ENCODE measurements around the gene ITGB3. TPM values are rescaled to one million over a fixed set of nuclear protein-coding genes. Genes with fewer than 3 reads are reported as not detected.

Gene ITGB3
- total and polyA plus RNA-seq, 9 of the 15 experiments (the other 6 are each of a cell fraction or from before 2014, with no cell fraction given) = 0.08 to 2.6 (median 0.62) TPM; not detected in 1

GRCh38 chr17:47218896-47219430 lies 34.7 kb upstream of the ITGB3 start (continued):
- TF ChIP-seq MEIS2 (IDR thresholded peaks at IDR 0.05; ENCODE audit: partially characterized antibody) = peak; percentile 76
- TF ChIP-seq ZNF384 (IDR thresholded peaks at IDR 0.05; ENCODE audit: low read depth, low read length) = no peak
- TF ChIP-seq, protein P1, sequence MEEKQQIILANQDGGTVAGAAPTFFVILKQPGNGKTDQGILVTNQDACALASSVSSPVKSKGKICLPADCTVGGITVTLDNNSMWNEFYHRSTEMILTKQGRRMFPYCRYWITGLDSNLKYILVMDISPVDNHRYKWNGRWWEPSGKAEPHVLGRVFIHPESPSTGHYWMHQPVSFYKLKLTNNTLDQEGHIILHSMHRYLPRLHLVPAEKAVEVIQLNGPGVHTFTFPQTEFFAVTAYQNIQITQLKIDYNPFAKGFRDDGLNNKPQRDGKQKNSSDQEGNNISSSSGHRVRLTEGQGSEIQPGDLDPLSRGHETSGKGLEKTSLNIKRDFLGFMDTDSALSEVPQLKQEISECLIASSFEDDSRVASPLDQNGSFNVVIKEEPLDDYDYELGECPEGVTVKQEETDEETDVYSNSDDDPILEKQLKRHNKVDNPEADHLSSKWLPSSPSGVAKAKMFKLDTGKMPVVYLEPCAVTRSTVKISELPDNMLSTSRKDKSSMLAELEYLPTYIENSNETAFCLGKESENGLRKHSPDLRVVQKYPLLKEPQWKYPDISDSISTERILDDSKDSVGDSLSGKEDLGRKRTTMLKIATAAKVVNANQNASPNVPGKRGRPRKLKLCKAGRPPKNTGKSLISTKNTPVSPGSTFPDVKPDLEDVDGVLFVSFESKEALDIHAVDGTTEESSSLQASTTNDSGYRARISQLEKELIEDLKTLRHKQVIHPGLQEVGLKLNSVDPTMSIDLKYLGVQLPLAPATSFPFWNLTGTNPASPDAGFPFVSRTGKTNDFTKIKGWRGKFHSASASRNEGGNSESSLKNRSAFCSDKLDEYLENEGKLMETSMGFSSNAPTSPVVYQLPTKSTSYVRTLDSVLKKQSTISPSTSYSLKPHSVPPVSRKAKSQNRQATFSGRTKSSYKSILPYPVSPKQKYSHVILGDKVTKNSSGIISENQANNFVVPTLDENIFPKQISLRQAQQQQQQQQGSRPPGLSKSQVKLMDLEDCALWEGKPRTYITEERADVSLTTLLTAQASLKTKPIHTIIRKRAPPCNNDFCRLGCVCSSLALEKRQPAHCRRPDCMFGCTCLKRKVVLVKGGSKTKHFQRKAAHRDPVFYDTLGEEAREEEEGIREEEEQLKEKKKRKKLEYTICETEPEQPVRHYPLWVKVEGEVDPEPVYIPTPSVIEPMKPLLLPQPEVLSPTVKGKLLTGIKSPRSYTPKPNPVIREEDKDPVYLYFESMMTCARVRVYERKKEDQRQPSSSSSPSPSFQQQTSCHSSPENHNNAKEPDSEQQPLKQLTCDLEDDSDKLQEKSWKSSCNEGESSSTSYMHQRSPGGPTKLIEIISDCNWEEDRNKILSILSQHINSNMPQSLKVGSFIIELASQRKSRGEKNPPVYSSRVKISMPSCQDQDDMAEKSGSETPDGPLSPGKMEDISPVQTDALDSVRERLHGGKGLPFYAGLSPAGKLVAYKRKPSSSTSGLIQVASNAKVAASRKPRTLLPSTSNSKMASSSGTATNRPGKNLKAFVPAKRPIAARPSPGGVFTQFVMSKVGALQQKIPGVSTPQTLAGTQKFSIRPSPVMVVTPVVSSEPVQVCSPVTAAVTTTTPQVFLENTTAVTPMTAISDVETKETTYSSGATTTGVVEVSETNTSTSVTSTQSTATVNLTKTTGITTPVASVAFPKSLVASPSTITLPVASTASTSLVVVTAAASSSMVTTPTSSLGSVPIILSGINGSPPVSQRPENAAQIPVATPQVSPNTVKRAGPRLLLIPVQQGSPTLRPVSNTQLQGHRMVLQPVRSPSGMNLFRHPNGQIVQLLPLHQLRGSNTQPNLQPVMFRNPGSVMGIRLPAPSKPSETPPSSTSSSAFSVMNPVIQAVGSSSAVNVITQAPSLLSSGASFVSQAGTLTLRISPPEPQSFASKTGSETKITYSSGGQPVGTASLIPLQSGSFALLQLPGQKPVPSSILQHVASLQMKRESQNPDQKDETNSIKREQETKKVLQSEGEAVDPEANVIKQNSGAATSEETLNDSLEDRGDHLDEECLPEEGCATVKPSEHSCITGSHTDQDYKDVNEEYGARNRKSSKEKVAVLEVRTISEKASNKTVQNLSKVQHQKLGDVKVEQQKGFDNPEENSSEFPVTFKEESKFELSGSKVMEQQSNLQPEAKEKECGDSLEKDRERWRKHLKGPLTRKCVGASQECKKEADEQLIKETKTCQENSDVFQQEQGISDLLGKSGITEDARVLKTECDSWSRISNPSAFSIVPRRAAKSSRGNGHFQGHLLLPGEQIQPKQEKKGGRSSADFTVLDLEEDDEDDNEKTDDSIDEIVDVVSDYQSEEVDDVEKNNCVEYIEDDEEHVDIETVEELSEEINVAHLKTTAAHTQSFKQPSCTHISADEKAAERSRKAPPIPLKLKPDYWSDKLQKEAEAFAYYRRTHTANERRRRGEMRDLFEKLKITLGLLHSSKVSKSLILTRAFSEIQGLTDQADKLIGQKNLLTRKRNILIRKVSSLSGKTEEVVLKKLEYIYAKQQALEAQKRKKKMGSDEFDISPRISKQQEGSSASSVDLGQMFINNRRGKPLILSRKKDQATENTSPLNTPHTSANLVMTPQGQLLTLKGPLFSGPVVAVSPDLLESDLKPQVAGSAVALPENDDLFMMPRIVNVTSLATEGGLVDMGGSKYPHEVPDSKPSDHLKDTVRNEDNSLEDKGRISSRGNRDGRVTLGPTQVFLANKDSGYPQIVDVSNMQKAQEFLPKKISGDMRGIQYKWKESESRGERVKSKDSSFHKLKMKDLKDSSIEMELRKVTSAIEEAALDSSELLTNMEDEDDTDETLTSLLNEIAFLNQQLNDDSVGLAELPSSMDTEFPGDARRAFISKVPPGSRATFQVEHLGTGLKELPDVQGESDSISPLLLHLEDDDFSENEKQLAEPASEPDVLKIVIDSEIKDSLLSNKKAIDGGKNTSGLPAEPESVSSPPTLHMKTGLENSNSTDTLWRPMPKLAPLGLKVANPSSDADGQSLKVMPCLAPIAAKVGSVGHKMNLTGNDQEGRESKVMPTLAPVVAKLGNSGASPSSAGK (IDR thresholded peaks at IDR 0.05) = peak; percentile 45; the same call in 1 of the 2 replicates
- TF ChIP-seq FOXA1 (IDR thresholded peaks at IDR 0.05; ENCODE audit: borderline replicate concordance) = no peak
- no peak for TF ChIP-seq ZNF143 (CRISPR knock-in tag; IDR thresholded peaks at IDR 0.05)
- TF ChIP-seq ARID3A (IDR thresholded peaks at IDR 0.05; ENCODE audit: borderline replicate concordance, low read depth, low read length) = no peak
- TF ChIP-seq ZNF431 (CRISPR knock-in tag; IDR thresholded peaks at IDR 0.05) = no peak
- no peak for TF ChIP-seq ZBTB34 (CRISPR knock-in tag; IDR thresholded peaks at IDR 0.05)
- TF ChIP-seq, protein P2, sequence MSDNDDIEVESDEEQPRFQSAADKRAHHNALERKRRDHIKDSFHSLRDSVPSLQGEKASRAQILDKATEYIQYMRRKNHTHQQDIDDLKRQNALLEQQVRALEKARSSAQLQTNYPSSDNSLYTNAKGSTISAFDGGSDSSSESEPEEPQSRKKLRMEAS (CRISPR knock-in tag; IDR thresholded peaks at IDR 0.05) = no peak; the same call in 1 of the 2 replicates
- TF ChIP-seq ZSCAN32 (CRISPR knock-in tag; IDR thresholded peaks at IDR 0.05) = no peak
- no peak for TF ChIP-seq DIDO1 (tag; IDR thresholded peaks at IDR 0.05; ENCODE audit: low read depth)
- TF ChIP-seq STAT5A (IDR thresholded peaks at IDR 0.05; ENCODE audit: borderline replicate concordance, low read length) = peak; percentile 74; the same call in 1 of the 2 replicates
- TF ChIP-seq KHSRP (IDR thresholded peaks at IDR 0.05) = no peak
- peak; percentile 71; the same call in 1 of the 2 replicates for TF ChIP-seq ADNP (tag; IDR thresholded peaks at IDR 0.05)
